ENCODE measurements around the gene RELL2. TPM values are rescaled to one million over a fixed set of nuclear protein-coding genes. Genes with fewer than 3 reads are reported as not detected.

RELL2 gene
- total RNA-seq, 2 experiments from 2014 or later: 25.1 to 26.9 TPM

DNA sequence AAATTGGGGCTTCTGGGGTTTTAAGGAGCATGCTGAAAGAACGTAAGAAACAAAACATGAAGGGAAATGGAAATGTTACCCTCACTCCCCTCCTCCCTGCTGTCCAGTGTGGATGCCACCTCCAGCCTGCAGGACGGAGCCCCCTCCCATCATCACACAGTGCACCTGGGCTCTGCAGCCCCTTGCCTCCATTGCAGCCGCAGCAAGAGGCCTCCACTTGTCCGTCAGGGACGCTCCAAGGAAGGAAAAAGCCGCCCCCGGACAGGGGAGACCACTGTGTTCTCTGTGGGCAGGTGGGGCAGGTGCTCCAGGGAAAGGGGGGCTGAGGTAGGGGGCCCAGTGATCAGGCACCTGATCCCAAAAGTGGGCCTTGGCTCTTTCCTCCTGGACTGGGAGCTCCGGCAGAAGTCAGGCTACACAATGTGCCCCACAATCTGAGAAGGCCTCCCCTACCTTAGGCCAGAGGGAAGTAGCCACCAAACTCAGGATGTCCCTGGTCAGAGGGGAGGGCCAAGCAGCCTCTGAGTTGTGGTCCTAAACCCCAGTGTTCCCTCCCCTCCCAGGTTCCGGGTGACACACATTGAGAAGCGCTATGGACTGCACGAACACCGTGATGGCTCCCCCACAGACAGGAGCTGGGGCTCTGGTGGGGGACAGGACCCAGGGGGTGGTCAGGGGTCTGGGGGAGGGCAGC lies 2.7 kb downstream of the RELL2 start:
- Mint-ChIP-seq H3K9me3 (no peaks in the 10 kb centered on the region), H3K27me3 (no peaks in the 10 kb centered on the region), H3K27ac (no peak overlapping the region), H3K4me1 (peaks cover 46% of the 10 kb centered on the region), H3K4me3 (no peak overlapping the region), H3K36me3 (ENCODE audit: low read depth) (peaks cover 18% of the 10 kb centered on the region)
- DNase-seq: no peak
- ChIA-PET POLR2A (no interaction called here), CTCF (interaction anchor here (0.9 to 17.2 kb wide), 5 partner anchors 20 to 48 kb away, joined by 3 to 318 read pairs (median 6); partner anchors contain the start of gene DIAPH1)

DNA sequence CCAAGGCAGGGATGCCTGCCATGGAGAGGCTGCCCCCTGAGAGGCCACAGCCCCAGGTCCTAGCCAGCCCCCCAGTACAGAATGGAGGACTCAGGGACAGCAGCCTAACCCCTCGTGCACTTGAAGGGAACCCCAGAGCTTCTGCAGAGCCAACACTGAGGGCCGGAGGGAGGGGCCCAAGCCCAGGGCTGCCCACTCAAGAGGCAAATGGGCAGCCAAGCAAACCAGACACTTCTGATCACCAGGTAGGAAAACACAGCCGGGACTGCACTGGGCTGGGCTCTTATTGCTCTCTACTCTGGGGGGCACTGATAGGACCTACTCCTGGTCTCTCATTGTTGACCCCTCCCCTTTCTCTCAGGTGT lies 3.2 kb downstream of the RELL2 start:
- Mint-ChIP-seq H3K27me3 (no peaks in the 10 kb centered on the region), H3K9me3 (no peaks in the 10 kb centered on the region), H3K36me3 (ENCODE audit: low read depth) (peaks cover 21% of the 10 kb centered on the region), H3K4me3 (no peak overlapping the region), H3K4me1 (peaks cover 41% of the 10 kb centered on the region), H3K27ac (no peak overlapping the region)
- POLR2A ChIA-PET: no interaction called here
- DNase-seq: no peak
- CTCF ChIA-PET: interaction anchor here (2.9 to 17.2 kb wide), 2 partner anchors 21 to 47 kb away, joined by 14 to 318 read pairs; partner anchors contain the start of gene DIAPH1

DNA sequence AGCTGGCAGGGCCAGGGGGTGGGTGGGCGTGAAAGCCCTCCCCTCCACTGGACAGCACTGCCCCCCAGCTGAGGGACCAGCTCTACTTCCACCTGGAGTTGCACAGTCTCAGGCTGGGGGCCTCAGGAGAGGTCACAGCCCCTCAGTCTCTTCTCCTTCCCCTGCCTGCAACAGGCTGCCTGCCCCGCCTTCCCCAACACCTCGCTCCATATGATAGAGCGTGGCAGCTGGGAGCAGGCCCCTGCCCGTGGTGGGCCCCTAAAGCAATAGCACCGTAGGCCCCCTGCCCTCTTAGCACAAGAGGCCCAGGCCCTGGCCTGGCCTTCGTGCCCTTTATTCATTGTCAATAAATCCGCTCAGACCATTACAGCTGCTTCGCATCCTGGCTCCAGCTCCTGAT lies 3.9 kb downstream of the RELL2 start:
- Mint-ChIP-seq H3K27me3 (no peaks in the 10 kb centered on the region), H3K4me1 (peaks cover 34% of the 10 kb centered on the region), H3K27ac (no peak overlapping the region), H3K9me3 (no peaks in the 10 kb centered on the region), H3K36me3 (ENCODE audit: low read depth) (peaks cover 25% of the 10 kb centered on the region), H3K4me3 (no peak overlapping the region)
- ChIA-PET POLR2A (no interaction called here), CTCF (interaction anchor here (1.3 to 17.2 kb wide), 4 partner anchors 9 to 51 kb away, joined by 3 to 318 read pairs (median 9); partner anchors contain the start of gene DIAPH1)
- no peak for DNase-seq

GRCh38 chr5:141641634-141642267 lies 5.0 kb downstream of the RELL2 start:
- no peak overlapping the region for H3K4me3 Mint-ChIP-seq
- no peak for DNase-seq
- H3K36me3 Mint-ChIP-seq (ENCODE audit: low read depth): peaks cover 32% of the 10 kb centered on the region
- no peaks in the 10 kb centered on the region for H3K9me3 Mint-ChIP-seq
- CTCF ChIA-PET: interaction anchor here (1.0 to 17.2 kb wide), 10 partner anchors 8 to 75 kb away, joined by 3 to 318 read pairs (median 6); partner anchors contain the start of gene DIAPH1
- peaks cover 28% of the 10 kb centered on the region for H3K4me1 Mint-ChIP-seq
- no peaks in the 10 kb centered on the region for H3K27me3 Mint-ChIP-seq
- no peak overlapping the region for H3K27ac Mint-ChIP-seq
- POLR2A ChIA-PET: no interaction called here

DNA sequence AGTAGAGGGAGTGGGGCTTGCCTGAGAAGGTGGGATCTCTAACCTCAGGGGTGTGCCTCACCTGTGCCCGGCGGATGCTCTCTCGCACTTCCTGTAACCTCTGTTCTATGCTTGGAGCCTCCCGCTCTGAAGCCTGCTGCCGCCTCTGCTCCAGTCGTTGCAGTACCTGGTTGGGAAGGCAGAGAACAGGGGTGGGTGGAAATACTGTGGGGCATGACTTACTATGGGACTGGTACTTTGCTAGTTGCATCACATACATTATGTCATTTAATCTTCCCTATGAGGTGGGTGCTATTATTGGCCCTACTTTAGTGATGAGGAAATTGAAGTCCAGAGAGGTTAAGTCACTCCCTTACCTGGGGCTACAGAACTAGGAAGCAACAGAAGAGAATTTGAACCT lies 9.2 kb downstream of the RELL2 start:
- H3K4me1 Mint-ChIP-seq: peaks cover 33% of the 10 kb centered on the region
- CTCF ChIA-PET: interaction anchor here (1.0 to 1.7 kb wide), 2 partner anchors 8 to 18 kb away, joined by 3 to 5 read pairs; no protein-coding TSS in a partner anchor

GRCh38 chr5:141647242-141647641 lies 10.4 kb downstream of the RELL2 start:
- H3K36me3 Mint-ChIP-seq (ENCODE audit: low read depth): peaks cover 28% of the 10 kb centered on the region
- POLR2A ChIA-PET: no interaction called here
- no peak for DNase-seq
- no peak overlapping the region for H3K27ac Mint-ChIP-seq
- H3K27me3 Mint-ChIP-seq: no peaks in the 10 kb centered on the region
- CTCF ChIA-PET: interaction anchor here (1.0 to 1.4 kb wide), 3 partner anchors 9 to 322 kb away, joined by 3 to 4 read pairs (median 3); partner anchors contain the start of genes DIAPH1 and RNF14
- peaks cover 32% of the 10 kb centered on the region for H3K4me1 Mint-ChIP-seq
- H3K4me3 Mint-ChIP-seq: no peak overlapping the region
- H3K9me3 Mint-ChIP-seq: no peaks in the 10 kb centered on the region

More for the DNA sequence above, 9.2 kb downstream of the RELL2 start:
- Mint-ChIP-seq H3K4me3 (no peak overlapping the region), H3K27me3 (no peaks in the 10 kb centered on the region), H3K9me3 (no peaks in the 10 kb centered on the region), H3K27ac (peak overlapping the region; percentile 34), H3K36me3 (ENCODE audit: low read depth) (peaks cover 34% of the 10 kb centered on the region)
- POLR2A ChIA-PET: interaction anchor here (0.6 kb wide), 1 partner anchor 787 kb away, joined by 3 read pairs; no protein-coding TSS in a partner anchor
- DNase-seq: no peak

- Mint-ChIP-seq H3K36me3 (ENCODE audit: low read depth) (peaks cover 28% of the 10 kb centered on the region), H3K4me1 (peaks cover 37% of the 10 kb centered on the region), H3K4me3 (no peak overlapping the region), H3K27me3 (no peaks in the 10 kb centered on the region), H3K9me3 (no peaks in the 10 kb centered on the region), H3K27ac (no peak overlapping the region)
- no peak for DNase-seq
- ChIA-PET CTCF (interaction anchor here (1.1 to 2.2 kb wide), 3 partner anchors 28 to 321 kb away, joined by 3 to 8 read pairs (median 4); partner anchors contain the start of genes DIAPH1 and RNF14), POLR2A (no interaction called here)
Observed at GRCh38 chr5:141647851-141648250, 11.1 kb downstream of the RELL2 start.

- H3K4me1 Mint-ChIP-seq: peaks cover 37% of the 10 kb centered on the region
- DNase-seq: no peak
- ChIA-PET POLR2A (no interaction called here), CTCF (interaction anchor here (1.0 to 2.2 kb wide), 5 partner anchors 8 to 85 kb away, joined by 3 to 8 read pairs (median 3); partner anchors contain the start of gene DIAPH1)
- peaks cover 23% of the 10 kb centered on the region for H3K36me3 Mint-ChIP-seq (ENCODE audit: low read depth)
- H3K27me3 Mint-ChIP-seq: peaks cover 3% of the 10 kb centered on the region
- peak overlapping the region; percentile 91 for H3K4me3 Mint-ChIP-seq
- no peaks in the 10 kb centered on the region for H3K9me3 Mint-ChIP-seq
- no peak overlapping the region for H3K27ac Mint-ChIP-seq
Observed at GRCh38 chr5:141649056-141649688, 12.4 kb downstream of the RELL2 start.

DNA sequence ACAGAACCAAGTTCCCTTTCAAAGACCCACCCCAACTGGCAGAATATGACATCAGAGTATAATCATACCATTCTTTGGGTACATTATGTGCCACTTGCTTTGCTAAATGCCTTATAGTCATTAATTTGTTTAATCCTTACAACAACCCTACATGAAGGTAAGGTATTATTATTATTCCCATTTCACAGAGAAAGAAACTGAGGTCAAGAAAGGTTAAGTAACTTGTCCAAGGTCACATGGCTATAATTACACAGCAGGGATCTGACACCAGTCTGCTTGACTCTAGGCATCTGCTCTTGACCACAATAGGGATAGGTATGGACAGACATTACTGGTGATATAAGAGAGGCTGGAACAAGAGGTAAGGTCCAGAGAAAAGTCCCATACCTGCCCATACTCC lies 13.2 kb downstream of the RELL2 start:
- DNase-seq: no peak
- Mint-ChIP-seq H3K27me3 (peaks cover 3% of the 10 kb centered on the region), H3K9me3 (no peaks in the 10 kb centered on the region), H3K27ac (peak overlapping the region; percentile 68), H3K4me1 (peaks cover 37% of the 10 kb centered on the region), H3K4me3 (peak overlapping the region; percentile 91), H3K36me3 (ENCODE audit: low read depth) (peaks cover 21% of the 10 kb centered on the region)
- ChIA-PET POLR2A (no interaction called here), CTCF (interaction anchor here (1.0 to 2.2 kb wide), 4 partner anchors 9 to 86 kb away, joined by 3 to 8 read pairs (median 4); partner anchors contain the start of gene DIAPH1)

DNA sequence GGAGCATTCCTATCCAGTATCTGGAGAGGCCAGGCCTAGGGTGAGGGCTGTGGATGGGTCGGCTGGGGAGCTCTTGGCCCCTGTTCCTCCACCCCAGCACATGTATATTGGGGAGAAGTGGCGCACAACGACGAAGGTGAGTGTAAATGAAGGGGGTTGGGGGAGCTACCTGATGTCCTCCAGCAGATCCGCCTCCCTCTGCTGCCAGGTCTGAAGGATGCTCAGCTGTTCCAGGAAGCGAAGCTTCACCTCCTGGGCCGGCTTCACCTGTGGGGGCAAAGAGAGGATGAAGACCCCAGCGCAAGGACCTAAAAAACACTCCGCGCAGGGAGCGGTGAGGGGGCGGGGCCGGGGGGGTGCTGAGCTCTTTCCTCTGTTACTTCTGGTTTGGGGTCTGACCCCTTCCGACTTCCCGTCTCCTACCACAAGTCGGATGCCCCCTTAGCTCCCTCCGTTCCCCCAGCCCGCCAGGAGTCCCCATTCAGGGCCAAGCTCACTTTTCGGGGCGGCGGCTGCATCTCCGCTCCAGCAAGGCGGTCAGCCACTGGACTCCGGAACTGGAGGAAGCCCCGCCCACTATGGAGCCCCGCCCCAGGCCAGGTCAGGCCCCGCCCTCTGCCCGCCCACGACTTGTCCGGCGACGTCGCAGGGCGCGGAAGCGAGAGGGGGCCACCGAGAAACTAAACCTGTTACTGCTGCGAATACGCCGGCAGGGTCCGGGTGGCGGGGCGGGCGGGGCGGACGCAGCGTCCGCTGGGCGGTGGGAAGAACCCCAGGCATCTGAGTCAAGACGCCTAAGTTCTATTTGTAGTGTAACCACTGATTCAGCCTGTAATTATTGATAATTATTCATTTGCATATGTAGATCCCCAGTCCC lies 14.3 kb downstream of the RELL2 start, which contains the start of gene FCHSD1:
Gene FCHSD1 (minus strand): TSS at position 568 of the 877 bp plus-strand sequence. CDS start 50 bp downstream, at position 518.
- peak; percentile 83 for DNase-seq
- ChIA-PET POLR2A (interaction anchor here (0.5 to 1.1 kb wide), 3 partner anchors 14 to 42 kb away, joined by 3 to 4 read pairs (median 4); partner anchors contain the start of genes HDAC3 and RELL2), CTCF (interaction anchor here (0.6 to 1.5 kb wide), 10 partner anchors 8 to 318 kb away, joined by 3 to 8 read pairs (median 4); partner anchors contain the start of genes ARAP3, DIAPH1, HDAC3 and RELL2)
- Mint-ChIP-seq H3K4me1 (peaks cover 37% of the 10 kb centered on the region), H3K27ac (peak within 1 kb of the TSS; percentile 96), H3K27me3 (peaks cover 3% of the 10 kb centered on the region), H3K4me3 (peak within 1 kb of the TSS; percentile 91), H3K36me3 (ENCODE audit: low read depth) (peaks cover 14% of the 10 kb centered on the region), H3K9me3 (no peaks in the 10 kb centered on the region)

DNA sequence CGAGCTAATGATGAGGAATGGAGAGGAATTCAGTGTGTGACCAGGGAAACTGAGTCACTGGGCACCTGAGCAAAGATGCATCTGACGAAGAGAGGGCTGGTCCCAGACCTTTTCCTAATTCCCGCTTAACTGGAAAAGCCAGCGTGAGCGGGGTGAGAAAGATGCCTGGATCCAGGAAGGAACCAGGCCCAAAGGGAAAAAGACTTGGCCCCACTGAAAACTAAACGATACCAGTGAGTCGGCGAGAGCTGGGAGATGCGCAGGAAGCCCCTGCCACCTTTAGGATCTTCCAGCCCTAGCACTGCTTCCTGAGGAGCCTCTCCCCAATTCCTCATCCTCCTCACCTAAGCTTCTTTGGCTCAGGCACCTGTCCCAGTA lies 14.9 kb downstream of the RELL2 start:
- no peak for DNase-seq
- POLR2A ChIA-PET: no interaction called here
- Mint-ChIP-seq H3K27me3 (peaks cover 3% of the 10 kb centered on the region), H3K27ac (peak overlapping the region; percentile 96), H3K4me1 (peaks cover 37% of the 10 kb centered on the region), H3K9me3 (no peaks in the 10 kb centered on the region), H3K36me3 (ENCODE audit: low read depth) (peaks cover 9% of the 10 kb centered on the region), H3K4me3 (peak overlapping the region; percentile 91)
- CTCF ChIA-PET: interaction anchor here (1.1 to 1.5 kb wide), 7 partner anchors 9 to 317 kb away, joined by 3 to 8 read pairs (median 5); partner anchors contain the start of genes DIAPH1, HDAC3, RELL2 and RNF14
